ENCODE data around the gene DCLK3.

- no peak for TF ChIP-seq ZNF8 (CRISPR knock-in tag; IDR thresholded peaks at IDR 0.05)
- no peak for TF ChIP-seq BACH2 (CRISPR knock-in tag; IDR thresholded peaks at IDR 0.05; ENCODE audit: borderline replicate concordance)
- no peak for TF ChIP-seq ZFP30 (CRISPR knock-in tag; IDR thresholded peaks at IDR 0.05)
- no peak for TF ChIP-seq ESRRG (CRISPR knock-in tag; IDR thresholded peaks at IDR 0.05)
Observed at GRCh38 chr3:36704280-36704679, 60.1 kb downstream of the DCLK3 start.
